GM21360 (cell line): Measurements from ENCODE around the gene GABBR2.

Experiments
- ATAC-seq: cut with Tn5 transposase; IDR thresholded peaks from one replicate; pipeline ENCODE4 v1.9.1; 2021; ENCODE audit warnings: mild to moderate bottlenecking, moderate library complexity; ENCODE audit not compliant: unreplicated experiment

GABBR2 gene

DNA sequence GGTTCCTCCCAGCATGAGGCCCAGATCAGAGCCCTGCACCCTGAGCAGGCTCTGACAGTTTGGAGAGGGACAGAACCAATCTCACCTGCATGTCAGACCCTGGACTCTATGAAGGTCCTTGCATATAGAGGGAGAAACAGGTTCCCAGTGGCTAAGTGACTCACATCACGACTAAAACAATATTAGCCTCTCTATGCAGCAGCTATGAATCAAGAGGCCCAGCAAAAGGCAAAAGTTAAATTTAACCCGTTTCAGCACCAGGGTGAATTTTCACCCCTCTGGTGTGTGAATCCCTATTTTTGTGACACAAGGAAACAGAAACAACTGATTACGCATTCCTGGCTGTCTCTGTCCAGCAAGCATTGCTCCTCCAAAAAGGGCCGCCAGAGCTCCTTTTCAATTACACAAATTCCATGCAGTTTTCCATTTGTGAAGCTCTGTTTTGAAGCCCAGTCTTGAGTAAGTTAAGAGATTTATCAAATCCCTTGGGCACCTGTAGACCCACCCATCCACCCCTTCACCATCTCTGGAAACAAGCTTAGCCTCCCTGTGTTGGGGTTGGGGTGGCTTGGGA, 136.6 kb downstream of the GABBR2 start:
- no peak for ATAC-seq

DNA sequence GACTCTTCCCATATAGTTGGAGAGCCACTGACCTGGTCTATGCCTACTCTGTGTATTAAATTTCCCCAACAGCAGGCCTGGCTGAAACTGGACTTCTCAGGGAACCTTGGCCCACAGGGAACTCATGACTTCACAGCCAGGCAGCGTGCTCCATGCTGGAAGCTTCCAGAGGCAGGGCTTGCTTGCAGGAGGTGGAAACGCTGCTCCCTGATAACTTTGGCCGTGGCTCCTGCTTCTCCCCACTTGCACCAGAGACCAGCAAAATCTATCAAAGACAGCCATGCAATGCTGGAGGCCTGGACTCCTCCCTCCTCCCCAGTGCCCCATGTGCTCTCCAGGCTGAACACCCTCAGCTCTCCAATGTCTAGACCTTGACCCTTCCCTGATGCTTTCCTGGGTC, 137.1 kb downstream of the GABBR2 start:
- no peak for ATAC-seq

DNA sequence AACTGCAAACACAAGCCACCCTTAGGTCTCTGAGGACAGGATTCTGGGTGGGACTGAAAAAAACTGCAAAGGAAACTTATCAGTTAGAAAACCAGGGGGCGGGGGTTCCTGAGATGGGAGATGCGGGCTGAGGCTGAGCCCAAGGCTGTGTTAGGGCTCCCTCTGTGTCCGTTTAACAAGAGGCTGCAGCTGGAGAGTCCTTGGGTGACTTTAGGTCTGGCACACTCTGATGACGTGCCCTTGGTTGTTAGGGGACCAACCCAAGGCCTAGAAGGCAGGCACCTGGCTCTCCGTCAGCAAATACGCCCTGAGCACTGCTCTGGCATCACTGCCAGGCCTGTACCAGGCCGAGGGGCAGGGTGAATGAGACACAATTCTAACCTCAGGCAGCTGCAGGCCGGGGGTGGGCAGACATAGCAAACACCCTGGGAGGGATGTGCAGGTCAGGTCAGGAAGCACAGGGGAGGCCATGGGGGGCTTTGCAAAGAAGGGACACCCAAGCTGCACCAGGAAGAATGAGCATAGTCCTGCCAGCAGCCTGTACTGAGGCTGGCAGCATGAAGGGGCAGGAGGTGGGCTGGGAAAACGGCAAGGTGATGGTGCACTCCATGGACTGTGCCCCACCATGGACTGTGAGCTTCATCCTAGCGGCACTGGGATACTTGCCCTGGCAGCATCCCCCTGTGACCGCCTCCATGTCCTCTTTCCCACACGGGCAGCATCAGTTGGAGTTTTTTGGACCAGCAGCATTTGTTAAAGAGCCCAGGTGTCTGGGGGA, 137.9 kb downstream of the GABBR2 start:
- ATAC-seq: no peak

DNA sequence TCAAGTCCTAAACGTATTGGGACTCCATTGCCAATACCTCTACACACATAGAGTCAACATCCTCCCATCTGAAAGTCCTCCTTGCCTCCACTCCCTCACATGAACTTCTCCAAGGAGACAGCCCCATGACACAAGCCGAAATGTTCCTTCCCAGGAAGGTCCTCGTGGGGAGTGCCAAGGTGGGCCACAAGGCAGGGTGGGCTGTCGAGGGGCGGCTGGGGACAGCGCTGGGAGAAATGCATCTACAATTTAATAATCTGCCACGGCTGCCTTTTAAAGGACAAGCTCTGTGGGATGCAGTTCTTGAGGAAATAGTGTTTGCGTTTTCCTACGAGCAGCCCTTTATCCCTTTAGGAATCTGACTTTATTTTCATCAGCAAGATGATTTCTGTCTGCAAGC, 138.7 kb downstream of the GABBR2 start:
- no peak for ATAC-seq

DNA sequence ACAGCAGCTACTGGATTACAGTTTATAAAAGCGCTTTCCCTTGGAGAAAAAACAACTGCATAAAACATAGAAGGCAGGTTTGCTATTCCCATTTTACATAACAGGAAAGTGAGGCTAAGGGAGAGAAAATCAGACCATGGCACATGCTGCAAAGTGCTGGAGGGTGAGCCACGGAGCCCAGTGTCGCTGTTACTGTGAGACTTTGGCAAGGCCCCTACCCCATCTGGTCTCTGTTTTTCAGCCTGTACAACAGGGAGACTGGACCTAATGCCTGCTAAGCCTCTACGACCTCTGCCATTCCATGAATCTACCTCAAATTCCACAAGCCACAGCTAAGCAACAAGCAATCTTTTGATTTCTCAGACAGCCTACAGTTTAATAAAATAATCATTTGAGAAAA, 139.2 kb downstream of the GABBR2 start:
- ATAC-seq: no peak

DNA sequence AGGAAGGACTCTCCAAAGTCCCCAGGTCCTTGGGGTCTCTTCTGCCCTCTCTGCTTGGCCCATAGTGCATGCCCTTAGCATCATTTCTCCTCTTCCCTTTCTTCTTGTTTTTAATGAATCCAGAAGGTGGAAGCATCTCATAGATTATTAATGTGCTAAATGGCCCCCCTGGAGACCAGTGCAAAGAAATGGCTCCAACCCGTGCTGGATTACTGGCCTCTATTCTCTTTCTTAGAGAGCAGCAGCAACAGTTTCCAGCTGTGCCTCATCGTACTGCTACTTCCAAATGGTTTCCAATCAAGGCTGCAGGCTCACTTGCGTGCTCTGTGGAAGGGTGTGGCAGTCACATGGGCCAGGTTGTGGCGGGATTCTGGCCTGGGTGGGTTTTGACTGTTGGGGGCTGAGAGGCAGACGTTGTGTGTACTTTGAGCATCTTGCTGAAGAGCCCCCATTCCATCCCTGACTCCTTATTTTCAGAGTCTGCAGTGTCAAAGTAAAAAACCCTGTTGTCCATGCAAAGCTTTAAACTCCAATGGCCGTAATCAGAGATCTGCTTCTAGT, 139.7 kb downstream of the GABBR2 start:
- no peak for ATAC-seq

DNA sequence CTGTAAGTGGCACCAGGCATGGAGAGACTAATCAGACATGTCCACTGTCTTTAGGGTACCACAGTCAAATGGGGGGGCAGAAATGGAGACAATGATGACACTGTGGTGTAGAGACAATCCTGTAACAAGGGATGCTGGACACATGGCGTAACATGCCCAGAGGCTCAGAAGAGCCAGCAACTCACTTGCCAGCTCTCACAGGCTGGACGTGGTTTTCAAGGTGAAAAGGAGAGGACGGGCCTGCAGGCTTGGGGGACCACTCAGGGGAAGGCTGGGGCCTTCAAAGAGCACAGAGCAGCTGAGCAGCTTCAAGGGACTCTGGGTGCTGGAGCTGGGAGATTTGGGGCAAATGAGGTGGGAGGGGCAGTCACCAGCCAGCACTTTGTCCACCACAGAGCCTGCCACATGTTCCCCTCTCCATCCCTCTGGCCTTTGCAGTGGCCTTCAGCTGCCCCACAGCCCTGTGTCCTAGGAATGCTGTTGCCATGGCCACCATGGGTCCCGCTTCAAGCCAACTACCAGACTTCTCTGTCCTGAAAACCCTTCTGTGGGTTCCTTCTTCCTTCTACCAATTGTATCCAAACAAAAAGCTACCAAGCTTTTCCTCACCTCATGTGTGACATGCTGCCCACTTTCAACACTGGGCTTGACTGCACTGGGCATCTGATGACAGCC, 140.4 kb downstream of the GABBR2 start:
- no peak for ATAC-seq

DNA sequence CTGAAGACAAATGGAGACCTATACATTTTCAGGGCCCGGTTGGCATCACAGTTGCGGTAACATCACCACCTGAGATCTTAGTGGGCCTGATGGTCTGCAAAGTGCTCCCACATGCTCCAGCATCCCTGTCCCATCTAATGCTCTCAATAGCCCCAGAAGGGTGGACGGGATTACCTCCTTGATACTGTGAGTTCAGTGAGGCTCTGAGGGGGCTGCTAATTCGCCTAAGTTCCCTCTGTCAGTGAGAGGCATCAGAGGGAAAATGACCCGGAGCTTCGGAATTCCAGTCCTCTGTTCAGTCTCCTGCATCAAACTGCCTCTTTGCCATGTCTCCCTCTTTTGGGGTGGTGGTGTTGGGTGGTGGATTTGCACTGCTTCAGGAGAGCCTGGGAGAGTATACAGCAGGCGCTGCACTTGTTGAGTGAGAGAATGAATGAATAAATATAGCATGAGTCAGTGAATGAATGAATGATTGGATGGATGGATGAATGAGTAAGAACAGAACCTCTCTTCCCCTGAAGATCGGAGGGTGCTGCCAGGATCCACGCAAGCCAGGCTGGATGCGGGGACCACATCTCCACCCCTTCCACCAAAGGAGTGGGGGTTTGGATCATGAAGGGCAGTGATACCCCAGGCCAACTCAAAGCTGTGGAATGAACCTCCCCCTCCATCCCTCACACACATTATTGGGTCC, 141.0 kb downstream of the GABBR2 start:
- ATAC-seq: no peak

DNA sequence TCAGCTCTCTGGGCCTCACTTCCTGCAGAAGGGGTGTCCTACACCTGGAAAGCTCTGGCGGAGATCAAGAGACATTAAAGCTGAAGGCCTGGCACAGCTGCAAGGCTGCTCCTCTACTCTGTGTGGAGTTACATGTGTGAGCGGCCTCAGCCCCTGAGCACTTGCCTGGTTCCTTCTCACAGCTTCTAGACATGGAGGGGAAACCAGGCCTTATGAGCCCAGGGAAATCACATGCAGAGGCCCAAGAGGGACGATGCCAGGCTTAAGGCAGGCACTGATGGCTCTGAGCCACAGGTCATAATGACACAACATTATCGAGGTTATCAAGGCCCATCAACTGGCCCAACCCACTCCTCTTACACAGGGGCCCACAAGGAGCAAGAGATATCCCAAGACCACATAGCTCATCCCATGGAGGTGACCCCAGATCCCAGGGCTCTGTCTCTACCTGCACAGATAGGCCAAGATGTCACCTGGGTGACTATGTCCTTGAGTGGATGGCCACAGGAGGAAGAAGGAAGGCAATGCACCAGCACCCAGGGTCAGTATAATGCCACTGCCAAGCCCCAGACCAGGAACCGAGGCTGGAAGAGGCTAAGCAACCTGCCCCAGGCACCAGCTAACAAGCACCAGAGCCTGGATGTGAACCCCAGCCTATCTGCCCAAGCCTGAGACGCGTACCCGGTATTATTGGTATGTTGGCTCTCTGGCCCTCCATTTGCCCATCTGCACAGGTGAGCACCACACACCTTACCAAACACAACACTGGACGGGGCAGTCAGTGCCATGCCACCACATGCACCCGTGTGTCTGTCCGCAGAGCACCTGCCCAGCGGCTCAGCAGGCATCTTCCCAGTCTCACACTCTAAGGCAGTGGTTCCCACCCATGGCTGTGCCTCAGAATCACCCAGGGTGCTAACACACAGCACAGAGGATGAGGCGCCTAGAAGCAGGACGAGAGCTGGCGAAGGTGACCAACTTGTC, 143.3 kb downstream of the GABBR2 start:
- ATAC-seq: no peak

DNA sequence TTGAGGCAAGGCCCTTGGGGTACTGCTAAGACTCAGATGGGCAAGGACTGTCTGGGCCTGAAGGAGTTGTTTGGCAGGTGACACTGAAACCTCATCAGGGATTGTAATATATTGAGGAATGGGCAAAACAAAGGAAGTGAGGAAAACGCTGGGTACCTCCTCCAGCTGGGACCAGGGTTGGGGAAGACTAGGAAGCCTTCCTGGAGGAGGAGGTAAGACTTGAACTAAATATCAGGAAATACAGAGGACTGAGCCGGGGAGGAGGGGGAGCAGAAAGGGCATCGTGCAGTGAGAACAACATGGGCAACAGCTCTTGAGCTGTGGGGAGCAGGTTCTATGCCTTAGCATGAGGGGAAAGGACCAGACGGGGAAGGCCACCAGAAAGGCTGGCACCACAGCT, 144.0 kb downstream of the GABBR2 start:
- ATAC-seq: no peak

DNA sequence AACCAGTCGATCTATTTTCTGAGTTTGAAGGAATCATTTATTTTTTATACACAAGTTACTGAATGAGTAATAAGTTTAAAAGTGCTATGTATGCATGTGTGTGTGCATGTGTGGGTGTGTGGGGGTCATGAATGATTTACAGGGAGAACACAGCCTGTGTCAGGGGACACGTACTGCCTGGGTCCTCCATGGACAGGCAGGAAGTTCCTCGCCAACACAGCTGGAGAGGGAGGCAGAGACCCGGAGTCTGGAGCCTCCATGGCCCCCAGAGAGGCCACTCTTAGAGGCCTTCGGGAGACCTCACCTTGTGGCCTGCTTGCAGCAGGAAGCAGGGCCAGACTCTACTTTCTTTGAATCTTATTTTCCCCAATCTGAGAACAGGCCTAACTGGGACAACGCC, 144.7 kb downstream of the GABBR2 start:
- ATAC-seq: no peak

DNA sequence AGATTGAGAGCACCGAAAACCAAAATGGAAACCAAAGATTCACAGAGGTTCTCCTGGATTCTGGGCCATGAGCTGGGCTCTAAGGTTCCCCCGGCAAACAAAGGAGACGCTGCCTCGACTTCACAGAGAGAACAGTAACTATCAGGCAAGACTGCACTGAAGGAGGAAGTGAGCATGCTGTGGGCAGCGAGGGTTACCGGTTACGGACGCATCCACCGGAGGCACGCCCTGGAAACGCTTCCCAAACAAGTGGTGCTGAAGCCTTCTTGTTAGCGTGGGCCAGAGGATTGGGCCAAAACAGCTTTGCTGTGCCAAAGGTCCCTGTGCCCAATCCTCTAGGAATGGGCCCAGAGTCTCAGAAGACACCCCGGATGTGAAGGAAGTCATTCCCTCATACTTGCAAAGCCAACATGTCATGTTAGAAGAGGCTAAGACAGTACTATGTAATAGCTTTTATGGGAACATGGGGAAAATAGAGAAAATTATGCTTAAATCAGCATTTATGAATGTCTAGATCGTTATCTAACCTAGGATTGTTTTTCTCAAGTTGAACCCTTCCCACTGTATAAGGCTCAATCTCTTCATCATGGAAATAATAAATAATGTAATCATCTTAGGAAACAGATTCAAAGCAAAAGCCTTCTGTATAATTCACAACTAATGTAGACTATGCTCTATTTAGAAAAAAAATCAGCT, 145.4 kb downstream of the GABBR2 start:
- ATAC-seq: no peak

DNA sequence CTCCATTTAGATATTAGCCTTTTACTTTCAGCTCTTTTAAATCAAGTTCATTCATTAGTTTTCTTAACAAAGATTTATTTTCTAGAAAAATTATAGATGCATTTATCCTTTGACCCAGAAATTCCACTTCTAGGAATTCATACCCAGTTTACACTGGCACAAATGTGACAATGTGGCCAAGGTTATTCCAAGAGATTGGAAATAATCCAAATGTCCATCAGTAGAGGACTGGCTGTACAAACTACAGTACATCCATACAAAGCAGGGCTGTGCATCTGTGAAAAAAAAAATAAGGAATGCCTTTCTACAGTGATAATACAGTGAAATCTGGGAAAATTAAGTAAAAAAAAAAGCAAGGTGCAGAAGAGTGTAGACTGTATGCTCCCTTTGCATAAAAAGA, 149.2 kb downstream of the GABBR2 start:
- ATAC-seq: no peak

DNA sequence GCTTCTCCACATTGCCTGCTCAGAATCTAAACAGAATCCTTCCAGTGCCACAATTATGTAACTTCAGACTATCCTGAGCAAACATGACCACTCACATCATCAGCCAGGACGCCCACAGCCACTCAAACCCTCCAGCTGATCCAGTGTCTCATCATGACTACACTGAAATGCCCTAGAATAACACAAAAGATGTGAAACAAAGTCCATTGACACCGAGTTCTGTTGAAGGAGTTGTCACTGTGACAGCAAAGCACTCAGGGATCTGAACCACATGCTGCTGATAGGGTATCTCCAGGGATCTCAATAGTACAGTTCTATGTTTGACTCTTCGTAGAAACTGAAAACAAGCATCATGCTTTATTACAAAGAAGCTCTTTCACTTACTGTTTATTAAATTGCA, 150.2 kb downstream of the GABBR2 start:
- ATAC-seq: no peak

DNA sequence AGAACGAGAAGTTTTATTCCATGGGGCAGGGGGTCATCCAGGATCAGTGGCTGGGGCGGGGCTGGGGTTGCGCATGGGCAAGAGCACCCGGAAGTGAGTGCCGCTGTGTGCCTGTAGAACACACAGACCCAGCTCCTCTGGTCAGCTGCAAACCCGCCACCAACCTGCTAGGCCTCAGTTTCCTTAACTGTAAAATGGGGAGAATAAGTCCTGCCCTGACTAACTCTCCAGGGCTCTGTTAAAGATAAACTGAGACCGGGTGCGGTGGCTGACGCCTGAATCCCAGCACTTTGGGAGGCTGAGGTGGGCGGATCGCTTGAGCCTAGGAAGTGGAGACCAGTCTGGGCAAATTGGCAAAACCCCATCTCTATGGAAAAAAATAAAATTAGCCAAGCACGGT, 152.2 kb downstream of the GABBR2 start:
- no peak for ATAC-seq

DNA sequence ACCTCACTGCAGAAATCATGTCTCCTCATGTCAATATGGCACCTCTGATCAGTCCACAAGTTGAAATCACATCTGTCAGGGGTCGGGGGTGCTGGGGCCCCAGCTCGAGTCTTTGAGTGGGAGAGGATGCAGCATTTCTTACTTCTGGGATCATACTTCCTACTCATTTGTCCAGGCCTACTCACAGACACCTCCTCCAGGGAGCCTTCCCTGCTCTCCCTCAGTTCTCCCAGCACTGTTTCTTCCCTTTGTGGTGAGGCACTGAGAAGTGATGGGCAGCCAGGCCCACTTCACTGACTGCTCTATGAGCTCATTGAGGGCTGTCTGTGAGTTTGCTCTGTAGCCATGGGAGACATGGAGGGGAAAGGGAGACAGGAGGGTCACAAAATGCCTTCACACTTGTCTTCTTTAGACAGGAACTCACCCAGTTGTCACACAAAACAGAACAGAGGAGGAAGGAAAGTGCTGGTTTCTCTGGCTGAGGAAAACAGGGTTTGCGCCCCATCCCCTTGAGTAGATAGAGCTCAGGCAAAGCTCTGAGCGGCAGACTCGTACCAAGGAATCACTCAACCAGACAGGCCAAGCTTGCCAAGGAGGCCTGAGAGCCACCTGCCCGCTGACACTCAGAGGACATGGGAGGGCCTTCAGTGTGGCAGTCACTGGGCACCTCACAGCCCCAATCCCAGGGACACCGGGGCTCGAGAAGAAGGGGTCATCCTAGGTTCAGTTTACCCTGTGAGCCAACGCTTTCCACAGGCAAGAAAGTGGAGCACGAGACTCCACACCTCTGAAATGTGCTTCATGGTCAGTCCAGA, 152.9 kb downstream of the GABBR2 start:
- no peak for ATAC-seq

DNA sequence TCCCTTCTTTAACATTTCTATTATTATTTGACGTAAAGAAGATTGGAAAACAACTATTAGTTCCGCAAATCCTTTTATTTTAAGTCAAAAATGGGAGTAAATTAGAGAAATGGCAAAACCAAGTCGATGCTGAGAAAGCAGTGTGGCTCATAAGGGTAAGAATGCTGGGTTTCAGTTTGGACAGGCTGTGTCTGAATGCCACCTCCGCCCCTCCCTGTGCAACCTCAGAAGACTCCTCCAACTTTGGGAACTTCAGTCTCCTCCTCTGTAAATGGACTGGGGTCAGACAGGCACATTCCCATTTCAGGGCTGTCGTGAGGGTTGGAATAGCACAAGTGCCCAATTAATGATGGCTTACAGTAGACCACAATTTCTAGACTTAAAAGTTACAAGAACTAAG, 154.0 kb downstream of the GABBR2 start:
- ATAC-seq: no peak

DNA sequence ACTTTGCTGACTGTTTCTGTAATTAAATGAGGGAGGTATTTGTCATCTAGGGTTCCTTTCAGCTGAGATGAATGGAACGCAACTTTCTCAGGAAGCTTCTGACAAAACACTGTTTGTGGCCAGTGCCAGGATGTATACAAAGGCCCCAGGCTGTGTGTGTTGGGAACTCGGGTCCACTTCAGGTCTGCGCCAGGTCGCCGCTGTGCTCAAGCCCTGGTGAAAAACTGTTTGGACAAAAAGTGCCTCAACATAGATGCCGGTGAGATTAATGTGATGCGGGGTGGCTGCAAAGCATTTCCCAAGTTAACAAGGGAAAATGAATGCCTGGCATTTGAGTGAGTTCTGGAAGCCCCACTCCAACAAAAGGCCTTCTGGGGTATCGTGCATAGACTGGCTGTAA, 156.4 kb downstream of the GABBR2 start:
- no peak for ATAC-seq
